ENCODE measurements around the gene NES.

DNA sequence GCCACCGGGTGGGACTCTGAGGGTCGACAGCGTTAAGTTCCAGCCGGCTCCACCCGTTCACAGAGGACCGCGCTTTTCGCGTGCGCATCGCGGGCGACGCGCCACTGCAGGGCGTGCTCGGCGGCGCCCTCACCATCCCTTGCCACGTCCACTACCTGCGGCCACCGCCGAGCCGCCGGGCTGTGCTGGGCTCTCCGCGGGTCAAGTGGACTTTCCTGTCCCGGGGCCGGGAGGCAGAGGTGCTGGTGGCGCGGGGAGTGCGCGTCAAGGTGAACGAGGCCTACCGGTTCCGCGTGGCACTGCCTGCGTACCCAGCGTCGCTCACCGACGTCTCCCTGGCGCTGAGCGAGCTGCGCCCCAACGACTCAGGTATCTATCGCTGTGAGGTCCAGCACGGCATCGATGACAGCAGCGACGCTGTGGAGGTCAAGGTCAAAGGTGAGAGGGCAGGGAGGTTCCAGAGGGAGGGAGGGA is 30.4 kb downstream of the NES start:
- TF ChIP-seq, protein P1, sequence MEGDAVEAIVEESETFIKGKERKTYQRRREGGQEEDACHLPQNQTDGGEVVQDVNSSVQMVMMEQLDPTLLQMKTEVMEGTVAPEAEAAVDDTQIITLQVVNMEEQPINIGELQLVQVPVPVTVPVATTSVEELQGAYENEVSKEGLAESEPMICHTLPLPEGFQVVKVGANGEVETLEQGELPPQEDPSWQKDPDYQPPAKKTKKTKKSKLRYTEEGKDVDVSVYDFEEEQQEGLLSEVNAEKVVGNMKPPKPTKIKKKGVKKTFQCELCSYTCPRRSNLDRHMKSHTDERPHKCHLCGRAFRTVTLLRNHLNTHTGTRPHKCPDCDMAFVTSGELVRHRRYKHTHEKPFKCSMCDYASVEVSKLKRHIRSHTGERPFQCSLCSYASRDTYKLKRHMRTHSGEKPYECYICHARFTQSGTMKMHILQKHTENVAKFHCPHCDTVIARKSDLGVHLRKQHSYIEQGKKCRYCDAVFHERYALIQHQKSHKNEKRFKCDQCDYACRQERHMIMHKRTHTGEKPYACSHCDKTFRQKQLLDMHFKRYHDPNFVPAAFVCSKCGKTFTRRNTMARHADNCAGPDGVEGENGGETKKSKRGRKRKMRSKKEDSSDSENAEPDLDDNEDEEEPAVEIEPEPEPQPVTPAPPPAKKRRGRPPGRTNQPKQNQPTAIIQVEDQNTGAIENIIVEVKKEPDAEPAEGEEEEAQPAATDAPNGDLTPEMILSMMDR (IDR thresholded peaks at IDR 0.05; ENCODE audit: poor library complexity) = no peak
- no peak for TF ChIP-seq EZH2 (IDR thresholded peaks at IDR 0.05; ENCODE audit: borderline replicate concordance)
- no peak for TF ChIP-seq EZH2phosphoT487 (IDR thresholded peaks at IDR 0.05; ENCODE audit: low read depth, severe bottlenecking, unreplicated experiment)
